HFFc6 (cell line): ENCODE results near the gene CCDC57. TPM values are rescaled to one million over a fixed set of nuclear protein-coding genes. Genes with fewer than 3 reads are reported as not detected.
A peak's percentile ranks its signal among the peaks of the same experiment; 100 is the strongest.

Experiments
- DNase-seq: peaks from one replicate; pipeline ENCODE4 v3.0.0-alpha.2; 2018
- H3K27ac Mint-ChIP-seq: 2 replicates; pipeline ENCODE4 v1.8.0; 2020; ENCODE audit warnings: mild to moderate bottlenecking, mixed read lengths
- H3K27me3 Mint-ChIP-seq: 2 replicates; pipeline ENCODE4 v1.8.0; 2021; ENCODE audit warnings: mild to moderate bottlenecking, moderate library complexity, mixed read lengths; ENCODE audit not compliant: insufficient read depth
- H3K36me3 Mint-ChIP-seq: 2 replicates; pipeline ENCODE4 v1.8.0; 2021; ENCODE audit warnings: low read depth, mixed read lengths
- H3K4me1 Mint-ChIP-seq: 2 replicates; pipeline ENCODE4 v1.8.0; 2020; ENCODE audit warnings: low read depth, mixed read lengths
- H3K4me3 Mint-ChIP-seq: 2 replicates; pipeline ENCODE4 v1.8.0; 2020; ENCODE audit warnings: mild to moderate bottlenecking, moderate library complexity, mixed read lengths
- H3K9me3 Mint-ChIP-seq: 2 replicates; pipeline ENCODE4 v1.8.0; 2020; ENCODE audit warnings: mild to moderate bottlenecking, mixed read lengths
- total RNA-seq, 6 experiments: library from RNA; stranded (reverse); fragmentation: NEBNext Ultra II Directional; extraction: Animal tissue kit (Norgen Biotek cat#: 25700); gene quantifications; 2 replicates in 1 of 6; 3 replicates in 5 of 6; pipeline ENCODE4 v1.2.3, GENCODE V29; 2021
- TF ChIP-seq, protein P1 (sequence below): fragments of 200-600 bp; sonication (generic); IDR thresholded peaks from 2 replicates; pipeline ENCODE4 v1.5.0; 2021; ENCODE audit warnings: antibody characterized with exemption, mild to moderate bottlenecking

Gene CCDC57
- total RNA-seq, 6 experiments from 2014 or later, result 12.8 to 15.6 (median 13.6) TPM

DNA sequence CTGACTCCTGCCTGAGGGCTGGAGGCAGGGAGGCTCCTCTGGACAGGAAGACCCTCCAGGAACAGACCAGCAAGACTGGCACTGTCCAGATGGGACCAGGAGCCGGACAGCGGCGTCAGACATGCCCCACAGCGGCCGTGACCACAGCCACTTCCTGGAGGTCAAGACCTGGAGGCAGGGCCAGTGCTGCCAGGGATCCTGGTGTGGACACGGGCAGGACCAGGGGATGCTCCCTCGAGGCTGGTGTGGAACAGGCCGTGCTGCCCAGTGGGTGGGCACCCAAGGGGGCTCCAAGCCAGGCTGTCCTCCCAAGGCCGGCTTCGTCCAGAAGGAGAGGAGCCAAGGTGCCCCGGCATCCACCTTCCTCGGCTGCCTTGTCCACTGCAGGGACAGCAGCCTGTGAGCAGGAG is 4.5 kb upstream of the CCDC57 start:
- Mint-ChIP-seq H3K9me3 (no peaks in the 10 kb centered on the region), H3K36me3 (peaks cover 5% of the 10 kb centered on the region; the same call in 1 of the 2 replicates), H3K27ac (peak overlapping the region; percentile 98), H3K27me3 (peaks cover 11% of the 10 kb centered on the region), H3K4me1 (peaks cover 56% of the 10 kb centered on the region), H3K4me3 (peak overlapping the region; percentile 72)
- no peak for DNase-seq
- TF ChIP-seq, protein P1, sequence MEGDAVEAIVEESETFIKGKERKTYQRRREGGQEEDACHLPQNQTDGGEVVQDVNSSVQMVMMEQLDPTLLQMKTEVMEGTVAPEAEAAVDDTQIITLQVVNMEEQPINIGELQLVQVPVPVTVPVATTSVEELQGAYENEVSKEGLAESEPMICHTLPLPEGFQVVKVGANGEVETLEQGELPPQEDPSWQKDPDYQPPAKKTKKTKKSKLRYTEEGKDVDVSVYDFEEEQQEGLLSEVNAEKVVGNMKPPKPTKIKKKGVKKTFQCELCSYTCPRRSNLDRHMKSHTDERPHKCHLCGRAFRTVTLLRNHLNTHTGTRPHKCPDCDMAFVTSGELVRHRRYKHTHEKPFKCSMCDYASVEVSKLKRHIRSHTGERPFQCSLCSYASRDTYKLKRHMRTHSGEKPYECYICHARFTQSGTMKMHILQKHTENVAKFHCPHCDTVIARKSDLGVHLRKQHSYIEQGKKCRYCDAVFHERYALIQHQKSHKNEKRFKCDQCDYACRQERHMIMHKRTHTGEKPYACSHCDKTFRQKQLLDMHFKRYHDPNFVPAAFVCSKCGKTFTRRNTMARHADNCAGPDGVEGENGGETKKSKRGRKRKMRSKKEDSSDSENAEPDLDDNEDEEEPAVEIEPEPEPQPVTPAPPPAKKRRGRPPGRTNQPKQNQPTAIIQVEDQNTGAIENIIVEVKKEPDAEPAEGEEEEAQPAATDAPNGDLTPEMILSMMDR, result no peak

DNA sequence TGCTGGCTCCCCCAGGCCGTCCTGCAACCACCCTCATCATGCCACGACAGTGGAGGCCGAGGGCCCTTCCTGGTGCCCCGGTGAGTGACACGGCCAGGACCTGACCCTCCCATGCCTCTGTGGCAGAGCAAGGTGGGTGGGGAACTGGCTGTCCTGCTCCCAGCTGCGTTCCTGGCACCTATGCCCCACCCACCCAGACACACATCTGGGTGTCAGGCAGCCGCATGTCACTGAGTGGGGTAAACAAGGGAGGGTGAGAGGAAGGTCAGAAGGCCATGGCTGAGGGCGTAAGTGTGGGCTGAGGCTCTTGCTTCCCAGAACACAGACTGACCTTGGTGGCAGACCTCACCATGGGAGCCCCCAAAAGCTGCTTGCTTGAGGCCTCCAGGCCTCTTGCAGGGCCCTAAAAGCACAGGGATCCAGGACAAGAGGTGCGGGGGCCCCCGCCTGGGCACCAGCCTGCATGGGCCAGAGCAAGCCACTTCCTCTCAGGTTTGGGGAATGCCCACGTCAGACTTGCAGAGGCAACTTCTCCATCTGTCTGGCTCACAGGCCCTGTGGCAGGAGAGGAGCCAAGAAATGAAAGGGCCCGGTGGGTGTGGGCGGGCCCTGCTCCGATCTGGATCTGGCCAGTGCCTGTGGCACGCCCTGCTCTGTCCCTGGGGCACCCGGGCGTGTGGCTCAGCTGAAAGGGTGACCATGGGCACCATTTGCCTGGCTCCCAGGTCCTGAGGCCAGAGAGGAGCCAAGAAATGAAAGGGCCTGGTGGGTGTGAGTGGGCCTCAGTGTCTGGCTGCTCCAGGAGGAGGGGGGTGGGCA is 3.9 kb upstream of the CCDC57 start:
- Mint-ChIP-seq H3K27ac (peak overlapping the region; percentile 98), H3K27me3 (peaks cover 11% of the 10 kb centered on the region), H3K36me3 (peaks cover 4% of the 10 kb centered on the region; the same call in 1 of the 2 replicates), H3K4me1 (peaks cover 60% of the 10 kb centered on the region), H3K9me3 (no peaks in the 10 kb centered on the region), H3K4me3 (peak overlapping the region; percentile 55)
- peak; percentile 86 for DNase-seq
- TF ChIP-seq, protein P1, result peak; percentile 8; the same call in 1 of the 2 replicates

- Mint-ChIP-seq H3K36me3 (no peaks in the 10 kb centered on the region), H3K9me3 (no peaks in the 10 kb centered on the region), H3K4me1 (peaks cover 58% of the 10 kb centered on the region), H3K27me3 (peaks cover 11% of the 10 kb centered on the region), H3K4me3 (no peak overlapping the region; the same call in 1 of the 2 replicates), H3K27ac (peak overlapping the region; percentile 98)
- TF ChIP-seq, protein P1, result no peak
- no peak for DNase-seq
Measured at GRCh38 chr17:82215972-82216300, 3.3 kb upstream of the CCDC57 start.

DNA sequence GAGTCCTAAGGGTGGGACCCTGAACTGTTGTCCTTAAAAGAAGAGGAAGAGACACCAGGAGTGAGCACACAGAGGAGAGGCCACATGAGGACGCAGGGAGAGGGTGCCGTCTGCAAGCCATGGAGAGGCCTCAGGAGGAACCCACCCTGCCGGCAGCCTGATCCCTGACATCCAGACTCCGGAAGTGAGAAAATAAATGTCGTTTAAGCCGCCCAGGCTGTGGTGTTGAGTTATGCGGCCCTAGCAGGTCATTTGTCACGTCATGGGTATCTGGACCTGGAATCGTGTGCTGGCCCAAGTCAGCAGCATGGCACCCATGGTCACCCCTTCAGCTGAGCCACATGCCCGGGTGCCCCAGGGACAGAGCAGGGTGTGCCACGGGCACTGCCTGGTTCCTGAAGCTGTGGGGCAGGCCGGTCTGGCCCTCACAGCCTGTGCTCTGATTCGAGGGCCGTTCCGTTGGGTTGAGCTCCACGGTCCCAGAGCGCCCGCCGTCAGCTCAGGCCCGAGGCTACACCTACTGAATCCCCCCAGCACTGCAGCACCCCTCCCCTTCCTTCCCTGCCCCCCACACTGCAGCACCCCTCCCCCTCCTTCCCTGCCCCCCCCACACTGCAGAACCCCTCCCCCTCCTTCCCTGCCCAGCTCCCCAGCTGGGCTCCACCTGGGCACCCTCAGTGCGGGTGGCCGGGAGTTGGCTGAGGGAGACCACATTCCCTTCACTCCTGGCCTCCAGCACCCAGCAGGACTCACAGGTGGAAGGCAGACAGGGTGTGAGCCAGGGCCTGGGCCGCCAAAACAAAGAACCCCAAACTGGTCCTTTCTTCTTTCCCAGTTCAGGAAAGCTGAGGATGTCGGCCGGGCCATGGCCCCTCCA is 2.7 kb upstream of the CCDC57 start:
- Mint-ChIP-seq H3K27me3 (peaks cover 11% of the 10 kb centered on the region), H3K4me3 (peak overlapping the region; percentile 28; the same call in 1 of the 2 replicates), H3K9me3 (no peaks in the 10 kb centered on the region), H3K36me3 (no peaks in the 10 kb centered on the region), H3K4me1 (peaks cover 58% of the 10 kb centered on the region), H3K27ac (peak overlapping the region; percentile 98)
- TF ChIP-seq, protein P1, result no peak
- no peak for DNase-seq

DNA sequence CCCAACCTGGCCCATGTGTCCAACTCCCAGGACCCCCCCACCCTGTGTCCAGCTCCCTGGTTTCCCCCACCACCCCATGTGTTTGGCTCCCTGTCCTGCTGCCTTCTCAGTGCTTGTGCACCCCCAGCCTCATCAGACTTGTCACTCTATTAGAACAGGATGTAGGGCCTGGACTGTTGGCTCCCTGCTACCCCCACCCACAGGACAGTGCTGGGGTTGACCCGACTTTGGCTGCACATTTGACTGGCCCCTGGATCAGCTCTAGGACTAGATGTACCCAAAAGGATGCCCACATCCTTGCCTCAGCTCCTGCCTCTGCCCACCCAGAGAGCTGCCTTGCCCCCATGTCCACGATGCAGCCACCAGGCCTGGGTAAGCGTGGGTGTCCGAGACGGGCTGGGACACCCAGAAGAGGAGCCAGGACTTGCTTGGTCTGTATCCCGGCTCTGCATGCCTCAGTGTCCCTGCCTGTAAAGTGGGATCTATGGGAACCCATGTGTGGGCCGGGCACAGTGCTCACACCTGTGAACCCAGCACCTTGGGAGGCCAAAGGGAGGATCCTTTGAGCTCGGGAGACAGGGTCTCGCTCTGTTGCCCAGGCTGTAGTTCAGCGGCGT is 1.5 kb upstream of the CCDC57 start:
- DNase-seq, result no peak
- TF ChIP-seq, protein P1, result no peak
- Mint-ChIP-seq H3K4me1 (peaks cover 58% of the 10 kb centered on the region), H3K9me3 (no peaks in the 10 kb centered on the region), H3K4me3 (peak overlapping the region; percentile 59; the same call in 1 of the 2 replicates), H3K27ac (peak overlapping the region; percentile 89), H3K27me3 (peaks cover 11% of the 10 kb centered on the region), H3K36me3 (no peaks in the 10 kb centered on the region)
